Measurements from ENCODE around the gene PCNX1. TPM values are rescaled to one million over a fixed set of nuclear protein-coding genes. Genes with fewer than 3 reads are reported as not detected.
A peak's percentile ranks its signal among the peaks of the same experiment; 100 is the strongest.

The PCNX1 gene
- total and polyA plus RNA-seq, 2 donors (not counting 1 experiment from before 2014, with no cell fraction given): 17.0 to 84.5 TPM

- Histone ChIP-seq H3K4me3 (ENCODE audit: control extremely low read depth in 1 of 5, extremely low read depth in 1 of 5, insufficient read depth in 1 of 5, low read depth in 2 of 5, low read length in 4 of 5) (no peak overlapping the region), H2AFZ (ENCODE audit: insufficient read depth, low read depth, low read length, poor library complexity, severe bottlenecking) (no peak overlapping the region), H3K4me1 (ENCODE audit: control insufficient read depth in 2 of 2, insufficient read depth in 2 of 2, low read length in 2 of 2) (peaks cover 3 to 14% of the 10 kb centered on the region in 2 donors), H4K20me1 (ENCODE audit: control insufficient read depth, insufficient read depth, low read length, poor library complexity, severe bottlenecking) (peaks cover 21% of the 10 kb centered on the region), H3K9ac (ENCODE audit: low read length) (no peak overlapping the region), H3K9me3 (ENCODE audit: control extremely low read depth in 1 of 3, control insufficient read depth in 2 of 3, insufficient read depth in 1 of 3, low read length in 2 of 3) (no peaks in the 10 kb centered on the region), H3K27me3 (replicated peaks in 1 of 4; ENCODE audit: control extremely low read depth in 1 of 4, control insufficient read depth in 3 of 4, insufficient read depth in 4 of 4, low read length in 3 of 4) (no peaks in the 10 kb centered on the region), H3K79me2 (ENCODE audit: control insufficient read depth, insufficient read depth, low read length) (peaks cover 85% of the 10 kb centered on the region), H3K36me3 (replicated peaks in 1 of 2; ENCODE audit: control extremely low read depth in 1 of 2, control insufficient read depth in 1 of 2, extremely low read depth in 1 of 2, insufficient read depth in 2 of 2, low read length in 1 of 2) (peaks cover 0 to 2% of the 10 kb centered on the region in 2 experiments), H3K27ac (ENCODE audit: low read length in 2 of 2) (peak overlapping the region in 1 of 2 donors; percentile 38), H3K4me2 (replicated peaks; ENCODE audit: low read depth, low read length, poor library complexity, severe bottlenecking) (no peak overlapping the region)
- Mint-ChIP-seq H3K9me3 (ENCODE audit: insufficient read depth) (no peaks in the 10 kb centered on the region), H3K4me1 (peaks cover 67% of the 10 kb centered on the region), H3K27ac (no peak overlapping the region), H3K27me3 (no peaks in the 10 kb centered on the region), H3K4me3 (no peak overlapping the region)
- DNase-seq (no peak), ATAC-seq (ENCODE audit: low read depth) (no peak)
- intact Hi-C loops (cut with micrococcal nuclease): no loop called here
- ChIA-PET POLR2A (no interaction called here), CTCF (interaction anchor here (1.6 kb wide), 1 partner anchor 11 kb away, joined by 5 read pairs; the partner anchor contains the start of gene PCNX1)
- WGBS (ENCODE audit: insufficient coverage): no CpG with 5 or more reads among the region's 1 CpG
- TF ChIP-seq EZH2 (IDR thresholded peaks at IDR 0.05; ENCODE audit: borderline replicate concordance, insufficient read depth, low read depth, low read length, poor library complexity, severe bottlenecking) (no peak), CTCF (IDR thresholded peaks at IDR 0.05) (no peak)
Observed at GRCh38 chr14:70917633-70918032, 10.4 kb downstream of the PCNX1 start.

DNA sequence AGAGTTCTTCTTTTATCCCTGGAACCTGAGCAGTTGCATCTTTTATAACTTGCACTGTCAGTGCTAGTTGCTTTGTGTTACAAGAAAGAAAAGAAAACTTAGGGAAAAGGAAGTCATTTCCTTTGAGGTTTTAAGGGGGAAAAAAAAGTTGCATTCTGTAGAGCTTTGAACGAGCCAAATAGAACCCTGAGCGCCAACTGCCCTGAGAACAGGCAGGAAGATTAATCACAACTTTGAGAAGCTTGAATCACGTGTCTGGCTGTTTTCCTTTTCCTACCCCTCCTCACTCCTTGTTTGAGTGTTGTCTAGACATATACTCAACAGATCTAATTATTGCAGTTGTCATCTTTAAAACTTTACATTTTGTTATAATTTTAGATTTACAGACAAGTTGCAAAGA lies 12.5 kb downstream of the PCNX1 start:
- ChIA-PET POLR2A (no interaction called here), CTCF (interaction anchor here (1.3 kb wide), 1 partner anchor 10 kb away, joined by 3 read pairs; no protein-coding TSS in a partner anchor)
- Histone ChIP-seq H3K9me3 (ENCODE audit: control extremely low read depth in 1 of 3, control insufficient read depth in 2 of 3, insufficient read depth in 1 of 3, low read length in 2 of 3) (no peaks in the 10 kb centered on the region), H3K4me3 (ENCODE audit: control extremely low read depth in 1 of 5, extremely low read depth in 1 of 5, insufficient read depth in 1 of 5, low read depth in 2 of 5, low read length in 4 of 5) (no peak overlapping the region), H4K20me1 (ENCODE audit: control insufficient read depth, insufficient read depth, low read length, poor library complexity, severe bottlenecking) (peaks cover 27% of the 10 kb centered on the region), H3K79me2 (ENCODE audit: control insufficient read depth, insufficient read depth, low read length) (peaks cover 86% of the 10 kb centered on the region), H2AFZ (ENCODE audit: insufficient read depth, low read depth, low read length, poor library complexity, severe bottlenecking) (no peak overlapping the region), H3K4me1 (ENCODE audit: control insufficient read depth in 2 of 2, insufficient read depth in 2 of 2, low read length in 2 of 2) (peaks cover 17 to 22% of the 10 kb centered on the region in 2 donors), H3K27ac (ENCODE audit: low read length in 2 of 2) (peak overlapping the region in 1 of 2 donors; percentile 48), H3K27me3 (replicated peaks in 1 of 4; ENCODE audit: control extremely low read depth in 1 of 4, control insufficient read depth in 3 of 4, insufficient read depth in 4 of 4, low read length in 3 of 4) (no peaks in the 10 kb centered on the region), H3K9ac (ENCODE audit: low read length) (no peak overlapping the region), H3K4me2 (replicated peaks; ENCODE audit: low read depth, low read length, poor library complexity, severe bottlenecking) (peak overlapping the region; percentile 9), H3K36me3 (replicated peaks in 1 of 2; ENCODE audit: control extremely low read depth in 1 of 2, control insufficient read depth in 1 of 2, extremely low read depth in 1 of 2, insufficient read depth in 2 of 2, low read length in 1 of 2) (peaks cover 0 to 2% of the 10 kb centered on the region in 2 experiments)
- H3K9me3 Mint-ChIP-seq (ENCODE audit: insufficient read depth): no peaks in the 10 kb centered on the region
- DNase-seq (no peak), ATAC-seq (ENCODE audit: low read depth) (no peak)
- H3K4me1 Mint-ChIP-seq: peaks cover 76% of the 10 kb centered on the region
- no peak overlapping the region for H3K4me3 Mint-ChIP-seq
- WGBS (ENCODE audit: insufficient coverage): 0% methylated on average over 1 of the region's 3 CpGs
- intact Hi-C loops (cut with micrococcal nuclease): no loop called here
- TF ChIP-seq CTCF (IDR thresholded peaks at IDR 0.05): no peak
- no peak for TF ChIP-seq EZH2 (IDR thresholded peaks at IDR 0.05; ENCODE audit: borderline replicate concordance, insufficient read depth, low read depth, low read length, poor library complexity, severe bottlenecking)
- no peaks in the 10 kb centered on the region for H3K27me3 Mint-ChIP-seq
- H3K27ac Mint-ChIP-seq: peak overlapping the region; percentile 38
